Measurements from ENCODE around the gene ALCAM.

Gene ALCAM

GRCh38 chr3:105364128-105364527 lies 2.6 kb upstream of the ALCAM start:
- Histone ChIP-seq H3K27ac (no peak overlapping the region), H3K4me3 (ENCODE audit: low read depth in 1 of 2, low read length in 1 of 2) (no peak overlapping the region), H3K9me3 (no peaks in the 10 kb centered on the region), H3K36me3 (no peaks in the 10 kb centered on the region), H3K27me3 (peaks cover 11% of the 10 kb centered on the region), H3K4me1 (ENCODE audit: control insufficient read depth in 1 of 2, insufficient read depth in 1 of 2, low read depth in 1 of 2, low read length in 1 of 2) (peaks cover 15 to 35% of the 10 kb centered on the region in 2 experiments)
- TF ChIP-seq CTCF (IDR thresholded peaks at IDR 0.05) = no peak

GRCh38 chr3:105365081-105365390 lies 1.7 kb upstream of the ALCAM start:
- no peaks in the 10 kb centered on the region for H3K36me3 ChIP-seq
- H3K4me3 ChIP-seq (ENCODE audit: low read depth in 1 of 2, low read length in 1 of 2) = no peak overlapping the region
- peaks cover 22 to 44% of the 10 kb centered on the region in 2 experiments for H3K4me1 ChIP-seq (ENCODE audit: control insufficient read depth in 1 of 2, insufficient read depth in 1 of 2, low read depth in 1 of 2, low read length in 1 of 2)

GRCh38 chr3:105365391-105366325 lies 1.1 kb upstream of the ALCAM start:
- no peaks in the 10 kb centered on the region for H3K9me3 ChIP-seq
- no peak for TF ChIP-seq CTCF (IDR thresholded peaks at IDR 0.05)
- H3K36me3 ChIP-seq = no peaks in the 10 kb centered on the region
- H3K27ac ChIP-seq = peak overlapping the region; percentile 90
- H3K4me1 ChIP-seq (ENCODE audit: control insufficient read depth in 1 of 2, insufficient read depth in 1 of 2, low read depth in 1 of 2, low read length in 1 of 2) = peaks cover 26 to 48% of the 10 kb centered on the region in 2 experiments
- H3K27me3 ChIP-seq = peaks cover 11% of the 10 kb centered on the region
- H3K4me3 ChIP-seq (ENCODE audit: low read depth in 1 of 2, low read length in 1 of 2) = peak overlapping the region; percentile 76 to 79

More at GRCh38 chr3:105365081-105365390, 1.7 kb upstream of the ALCAM start:
- Histone ChIP-seq H3K27me3 (peaks cover 11% of the 10 kb centered on the region), H3K27ac (no peak overlapping the region), H3K9me3 (no peaks in the 10 kb centered on the region)
- TF ChIP-seq CTCF (IDR thresholded peaks at IDR 0.05) = no peak

- Histone ChIP-seq H3K27ac (peak overlapping the region; percentile 90), H3K4me1 (ENCODE audit: control insufficient read depth in 1 of 2, insufficient read depth in 1 of 2, low read depth in 1 of 2, low read length in 1 of 2) (peaks cover 26 to 48% of the 10 kb centered on the region in 2 experiments), H3K27me3 (peaks cover 11% of the 10 kb centered on the region), H3K4me3 (ENCODE audit: low read depth in 1 of 2, low read length in 1 of 2) (peak overlapping the region; percentile 76 to 79), H3K9me3 (no peaks in the 10 kb centered on the region), H3K36me3 (no peaks in the 10 kb centered on the region)
- TF ChIP-seq CTCF (IDR thresholded peaks at IDR 0.05) = no peak
Measured at GRCh38 chr3:105367063-105367405, 325 bp downstream of the ALCAM start.

GRCh38 chr3:105367406-105368213 lies 901 bp downstream of the ALCAM start:
- Histone ChIP-seq H3K36me3 (no peaks in the 10 kb centered on the region), H3K27me3 (peaks cover 11% of the 10 kb centered on the region), H3K4me1 (ENCODE audit: control insufficient read depth in 1 of 2, insufficient read depth in 1 of 2, low read depth in 1 of 2, low read length in 1 of 2) (peaks cover 22 to 43% of the 10 kb centered on the region in 2 experiments), H3K4me3 (ENCODE audit: low read depth in 1 of 2, low read length in 1 of 2) (peak overlapping the region; percentile 76 to 79), H3K9me3 (no peaks in the 10 kb centered on the region), H3K27ac (peak overlapping the region; percentile 90)
- peak; percentile 29 for TF ChIP-seq CTCF (IDR thresholded peaks at IDR 0.05)

All from neutrophil (primary cell).